K562 (cell line): ENCODE results near the gene CRADD.

ENCODE experiments used
- CREM ChIP-seq: IDR thresholded peaks from 2 replicates; pipeline ENCODE4 v1.6.1; 2014; ENCODE audit warnings: antibody characterized with exemption, low read depth
- JUN ChIP-seq, 2 experiments: sonication (generic) in 1 of 2; formaldehyde crosslinking in 1 of 2; IDR thresholded peaks; 2 replicates each; pipeline versions ENCODE4 v1.6.1 to v1.8.0; 2012 to 2022; ENCODE audit warnings: borderline replicate concordance in 2 of 2, mild to moderate bottlenecking in 2 of 2, improper control_type of control experiment in 1 of 2, low read depth in 1 of 2, low read length in 1 of 2, missing genetic modification reagents in 1 of 2
- MAZ ChIP-seq, 2 experiments: fragments of 450-650 bp in 1 of 2; sonication (generic) in 1 of 2; formaldehyde crosslinking; IDR thresholded peaks in 1 of 2; conservative IDR thresholded peaks in 1 of 2; 2 replicates each; pipeline versions ENCODE4 v1.4.0 to v1.5.0; 2020; ENCODE audit warnings: mild to moderate bottlenecking in 1 of 2, missing genetic modification reagents in 1 of 2
- MXI1 ChIP-seq: IDR thresholded peaks from 2 replicates; pipeline ENCODE4 v1.6.1; 2011; ENCODE audit warnings: low read depth, mild to moderate bottlenecking, improper control_type of control experiment, low read length
- POLR3A ChIP-seq: IDR thresholded peaks from 2 replicates; pipeline ENCODE4 v1.6.1; 2011; ENCODE audit warnings: borderline replicate concordance, mild to moderate bottlenecking, moderate library complexity; ENCODE audit not compliant: insufficient read length, insufficient read depth; ENCODE audit errors: extremely low read depth
- SMAD3 ChIP-seq: fragments of 450-650 bp; formaldehyde crosslinking; conservative IDR thresholded peaks from 2 replicates; pipeline ENCODE4 v1.4.0; 2020; ENCODE audit warnings: mild to moderate bottlenecking
- SRF ChIP-seq, 2 experiments: fragments of 250-450, 450-650 bp in 1 of 2; sonication (Bioruptor Pico) in 1 of 2; sonication (generic) in 1 of 2; formaldehyde crosslinking; IDR thresholded peaks; 2 replicates each; pipeline versions ENCODE4 v1.5.0 to v1.5.1; 2020 to 2022; ENCODE audit warnings: mild to moderate bottlenecking in 1 of 2, missing genetic modification reagents in 1 of 2
- ZNF764 ChIP-seq: fragments of 250-450 bp; sonication (Bioruptor Pico); IDR thresholded peaks from 2 replicates; pipeline ENCODE4 v1.4.0; 2020; ENCODE audit warnings: low read depth, mild to moderate bottlenecking, moderate library complexity
- TF ChIP-seq, protein P1 (sequence below): fragments of 250-450 bp; sonication (Bioruptor Pico); IDR thresholded peaks from 2 replicates; pipeline ENCODE4 v1.5.1; 2021; ENCODE audit warnings: mild to moderate bottlenecking

DNA sequence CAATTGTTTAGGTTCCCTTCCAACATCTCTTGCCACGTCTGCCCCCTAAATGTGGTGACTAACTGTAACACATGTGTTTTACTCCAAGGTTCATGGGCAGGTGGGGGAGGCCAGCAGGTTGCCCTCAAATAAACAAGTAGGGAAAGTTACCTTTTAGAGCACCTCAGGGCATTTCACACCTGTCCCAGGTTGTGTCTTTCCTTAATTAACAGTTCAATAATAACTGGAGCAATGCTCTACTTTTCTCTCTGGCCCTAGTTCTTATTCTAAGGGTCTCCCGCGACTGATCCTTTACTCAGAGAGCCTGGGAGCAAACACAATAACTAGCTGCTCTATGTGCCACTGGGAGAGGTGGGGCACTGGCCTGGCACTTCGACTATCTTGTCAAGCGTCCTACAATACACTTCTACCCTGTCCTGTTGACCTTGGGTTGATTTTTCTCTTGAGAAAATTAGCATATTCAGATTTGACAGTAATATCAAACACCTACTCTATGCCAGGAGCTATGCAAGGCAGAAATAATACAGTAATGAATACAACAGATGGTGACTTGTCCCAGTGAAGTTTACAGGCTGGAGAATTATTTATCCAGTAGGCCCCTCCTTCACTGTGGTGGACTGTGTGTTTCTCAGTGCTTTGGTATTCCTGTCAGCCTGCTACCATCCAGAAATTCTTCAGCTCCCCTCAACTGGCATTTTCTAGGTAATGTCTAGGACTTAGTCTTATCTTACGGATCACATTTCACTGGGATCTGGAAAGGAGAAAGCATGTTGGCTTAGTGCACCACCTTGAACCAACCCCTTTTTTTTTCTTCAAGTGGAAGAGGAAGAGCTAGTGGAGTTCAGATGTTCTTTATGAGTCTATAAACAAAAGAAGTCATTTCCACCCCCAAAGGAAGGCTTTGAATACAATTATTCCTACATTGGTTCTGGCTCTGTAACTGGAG is 202.6 kb downstream of the CRADD start:
- TF ChIP-seq POLR3A (no peak), CREM (no peak), JUN (IDR thresholded peaks at IDR 0.05; ENCODE audit: borderline replicate concordance, low read depth, low read length) (no peak), JUN (CRISPR knock-in tag; IDR thresholded peaks at IDR 0.05; ENCODE audit: borderline replicate concordance) (no peak), ZNF764 (no peak), MAZ (CRISPR knock-in tag; conservative IDR thresholded peaks at IDR 0.05 in 1 of 2, IDR thresholded peaks at IDR 0.05 in 1 of 2) (no peak), SMAD3 (CRISPR knock-in tag) (no peak), SRF (CRISPR knock-in tag; IDR thresholded peaks at IDR 0.05) (no peak), MXI1 (no peak)
- TF ChIP-seq, protein P1, sequence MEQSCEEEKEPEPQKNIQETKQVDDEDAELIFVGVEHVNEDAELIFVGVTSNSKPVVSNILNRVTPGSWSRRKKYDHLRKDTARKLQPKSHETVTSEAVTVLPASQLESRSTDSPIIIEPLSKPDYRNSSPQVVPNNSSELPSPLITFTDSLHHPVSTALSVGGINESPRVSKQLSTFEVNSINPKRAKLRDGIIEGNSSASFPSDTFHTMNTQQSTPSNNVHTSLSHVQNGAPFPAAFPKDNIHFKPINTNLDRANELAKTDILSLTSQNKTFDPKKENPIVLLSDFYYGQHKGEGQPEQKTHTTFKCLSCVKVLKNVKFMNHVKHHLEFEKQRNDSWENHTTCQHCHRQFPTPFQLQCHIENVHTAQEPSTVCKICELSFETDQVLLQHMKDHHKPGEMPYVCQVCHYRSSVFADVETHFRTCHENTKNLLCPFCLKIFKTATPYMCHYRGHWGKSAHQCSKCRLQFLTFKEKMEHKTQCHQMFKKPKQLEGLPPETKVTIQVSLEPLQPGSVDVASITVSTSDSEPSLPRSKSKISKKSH (CRISPR knock-in tag), result no peak
